GM18505 (cell line): ENCODE data around the gene RGS3.

Experiments
- ATAC-seq: cut with Tn5 transposase; IDR thresholded peaks from one replicate; pipeline ENCODE4 v1.9.1; 2021; ENCODE audit not compliant: unreplicated experiment
- POLR2A ChIP-seq: IDR thresholded peaks from 4 replicates; pipeline ENCODE4 v1.6.1; 2011; ENCODE audit warnings: borderline replicate concordance; ENCODE audit not compliant: insufficient read depth, insufficient read length; ENCODE audit errors: extremely low read depth

The RGS3 gene

GRCh38 chr9:113556877-113557593 lies 93.5 kb downstream of the RGS3 start:
- no peak for TF ChIP-seq POLR2A
- ATAC-seq, result no peak

GRCh38 chr9:113558632-113559502 lies 95.3 kb downstream of the RGS3 start:
- ATAC-seq, result no peak
- TF ChIP-seq POLR2A, result no peak

GRCh38 chr9:113559834-113560800 lies 96.6 kb downstream of the RGS3 start:
- ATAC-seq, result no peak
- TF ChIP-seq POLR2A, result no peak

- TF ChIP-seq POLR2A, result no peak
- no peak for ATAC-seq
These were observed 99.3 kb downstream of the RGS3 start for GRCh38 chr9:113562653-113563381.

- TF ChIP-seq POLR2A, result no peak
- no peak for ATAC-seq
These were observed 100.4 kb downstream of the RGS3 start for GRCh38 chr9:113563826-113564497.

- ATAC-seq, result no peak
- TF ChIP-seq POLR2A, result no peak
These were observed 101.1 kb downstream of the RGS3 start for GRCh38 chr9:113564498-113565237.

- no peak for ATAC-seq
- no peak for TF ChIP-seq POLR2A
These were observed 102.6 kb downstream of the RGS3 start for GRCh38 chr9:113566016-113566711.

- no peak for ATAC-seq
- no peak for TF ChIP-seq POLR2A
These were observed 103.2 kb downstream of the RGS3 start for GRCh38 chr9:113566712-113567071.

DNA sequence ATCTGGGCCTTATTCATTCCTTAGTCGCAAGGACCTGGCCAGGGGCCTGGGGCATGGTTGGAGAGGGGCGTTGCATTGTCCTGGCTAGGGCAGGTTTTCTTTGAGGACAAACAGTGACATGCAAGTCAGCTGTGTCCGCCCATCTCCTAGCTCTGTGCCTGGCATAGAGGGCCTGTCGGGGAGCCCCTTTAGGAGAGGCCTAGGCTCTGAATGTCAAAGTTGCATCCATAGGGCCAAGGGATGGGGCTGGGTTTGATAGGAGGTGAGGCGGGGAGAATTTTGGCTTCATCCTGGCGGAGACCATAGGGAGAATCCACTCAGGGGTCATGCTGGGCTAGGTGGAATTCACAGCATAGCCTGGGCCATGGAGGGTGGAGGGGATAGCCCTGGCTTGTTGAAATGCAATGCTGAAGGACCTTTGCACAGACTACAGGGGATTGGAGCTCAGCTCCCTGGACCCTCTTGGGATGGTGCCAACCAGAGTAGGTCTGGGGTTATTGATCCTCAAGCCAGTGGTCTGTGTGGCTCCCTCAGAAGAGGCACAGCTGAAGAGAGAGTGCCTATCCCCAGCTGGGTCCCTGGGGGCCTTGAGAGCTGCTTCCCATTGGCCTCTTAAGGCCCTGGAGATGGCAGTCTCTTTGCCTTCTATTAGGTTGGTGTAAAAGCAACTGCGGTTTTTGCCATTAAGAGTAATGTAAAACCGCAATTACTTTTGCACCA lies 104.0 kb downstream of the RGS3 start:
- no peak for ATAC-seq
- no peak for TF ChIP-seq POLR2A

- no peak for ATAC-seq
- no peak for TF ChIP-seq POLR2A
These were observed 104.5 kb downstream of the RGS3 start for GRCh38 chr9:113568081-113568435.
